ENCODE results near the gene FNDC3A.

DNA sequence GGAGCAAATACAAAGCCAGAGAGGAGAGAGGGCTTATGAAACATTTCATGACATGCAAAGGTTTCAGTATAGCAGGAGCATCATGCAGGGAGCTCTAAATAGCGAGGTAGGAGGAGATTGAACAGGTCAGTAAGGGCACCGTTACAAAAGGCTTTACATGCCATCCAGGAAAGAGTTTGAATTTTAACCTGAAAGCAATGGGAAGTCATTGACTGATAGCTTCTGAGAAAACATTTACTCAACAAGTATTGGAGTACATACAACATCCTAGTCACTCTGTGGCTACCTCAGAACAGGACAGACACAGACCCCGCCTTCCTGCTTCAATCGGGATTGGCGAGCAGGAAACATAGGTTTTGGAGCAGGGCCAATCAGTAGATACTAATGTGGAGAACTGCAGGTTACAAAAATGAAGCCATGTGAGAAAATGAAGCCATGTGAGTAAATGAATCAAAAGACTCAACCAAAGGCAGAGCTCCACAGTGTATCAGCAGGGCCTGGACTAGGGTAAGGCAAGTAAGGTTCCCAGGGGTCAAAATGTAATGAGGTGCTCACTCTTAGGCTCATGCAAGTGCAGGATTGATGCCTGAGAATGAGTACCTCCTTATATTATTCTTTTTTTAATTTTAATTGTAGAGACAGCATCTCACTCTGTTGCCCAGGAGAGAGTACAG lies 46.8 kb upstream of the FNDC3A start:
- TF ChIP-seq, protein P1, sequence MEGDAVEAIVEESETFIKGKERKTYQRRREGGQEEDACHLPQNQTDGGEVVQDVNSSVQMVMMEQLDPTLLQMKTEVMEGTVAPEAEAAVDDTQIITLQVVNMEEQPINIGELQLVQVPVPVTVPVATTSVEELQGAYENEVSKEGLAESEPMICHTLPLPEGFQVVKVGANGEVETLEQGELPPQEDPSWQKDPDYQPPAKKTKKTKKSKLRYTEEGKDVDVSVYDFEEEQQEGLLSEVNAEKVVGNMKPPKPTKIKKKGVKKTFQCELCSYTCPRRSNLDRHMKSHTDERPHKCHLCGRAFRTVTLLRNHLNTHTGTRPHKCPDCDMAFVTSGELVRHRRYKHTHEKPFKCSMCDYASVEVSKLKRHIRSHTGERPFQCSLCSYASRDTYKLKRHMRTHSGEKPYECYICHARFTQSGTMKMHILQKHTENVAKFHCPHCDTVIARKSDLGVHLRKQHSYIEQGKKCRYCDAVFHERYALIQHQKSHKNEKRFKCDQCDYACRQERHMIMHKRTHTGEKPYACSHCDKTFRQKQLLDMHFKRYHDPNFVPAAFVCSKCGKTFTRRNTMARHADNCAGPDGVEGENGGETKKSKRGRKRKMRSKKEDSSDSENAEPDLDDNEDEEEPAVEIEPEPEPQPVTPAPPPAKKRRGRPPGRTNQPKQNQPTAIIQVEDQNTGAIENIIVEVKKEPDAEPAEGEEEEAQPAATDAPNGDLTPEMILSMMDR (IDR thresholded peaks at IDR 0.05) = no peak
- TF ChIP-seq POLR2A (IDR thresholded peaks at IDR 0.05) (no peak), POLR2AphosphoS5 (IDR thresholded peaks at IDR 0.05) (no peak)

Data from prostate gland (tissue), 2 donors.